Cardiac fibroblast (primary cell): ENCODE measurements around the gene KLK3.

Experiments used
- DNase-seq, 2 donors: peaks; one replicate each; pipeline versions ENCODE4 v3.0.0 to v3.0.0-alpha.2; 2010; ENCODE audit warnings: low read depth in 2 of 2
- H3K4me3 ChIP-seq, 2 donors: replicated peaks in 1 of 2; 1 replicate in 1 of 2; 2 replicates in 1 of 2; pipeline ENCODE4 v1.5.1; 2011; ENCODE audit warnings: low read depth in 2 of 2, low read length in 2 of 2, mild to moderate bottlenecking in 2 of 2, moderate library complexity in 1 of 2
- CTCF ChIP-seq: IDR thresholded peaks from one replicate; pipeline ENCODE4 v1.5.1; 2011; ENCODE audit warnings: low read depth, mild to moderate bottlenecking, low read length, inconsistent platforms

Gene KLK3

GRCh38 chr19:50843701-50844221, 11.0 kb upstream of the KLK3 start:
- DNase-seq = no peak
- no peak overlapping the region for H3K4me3 ChIP-seq
- no peak for TF ChIP-seq CTCF

GRCh38 chr19:50844296-50844935, 10.3 kb upstream of the KLK3 start:
- no peak overlapping the region for H3K4me3 ChIP-seq
- no peak for DNase-seq
- TF ChIP-seq CTCF = no peak

- DNase-seq = no peak
- TF ChIP-seq CTCF = no peak
- H3K4me3 ChIP-seq = no peak overlapping the region
Measured at GRCh38 chr19:50850738-50851137, 4.0 kb upstream of the KLK3 start.

GRCh38 chr19:50851620-50852019, 3.1 kb upstream of the KLK3 start:
- H3K4me3 ChIP-seq = no peak overlapping the region
- DNase-seq = no peak
- no peak for TF ChIP-seq CTCF

GRCh38 chr19:50857366-50857765, 2.7 kb downstream of the KLK3 start:
- TF ChIP-seq CTCF = no peak
- DNase-seq = no peak
- H3K4me3 ChIP-seq = no peak overlapping the region

GRCh38 chr19:50858886-50859285, 4.2 kb downstream of the KLK3 start:
- DNase-seq = no peak
- no peak overlapping the region for H3K4me3 ChIP-seq
- no peak for TF ChIP-seq CTCF

GRCh38 chr19:50859849-50860248, 5.1 kb downstream of the KLK3 start:
- H3K4me3 ChIP-seq = no peak overlapping the region
- no peak for TF ChIP-seq CTCF
- no peak for DNase-seq
